Iris pigment epithelial cell (primary cell): ENCODE data around the gene CALHM2.

ENCODE experiments used
- DNase-seq: peaks from one replicate; pipeline ENCODE4 v3.0.0-alpha.2; 2011; ENCODE audit warnings: low read depth

CALHM2 gene

DNA sequence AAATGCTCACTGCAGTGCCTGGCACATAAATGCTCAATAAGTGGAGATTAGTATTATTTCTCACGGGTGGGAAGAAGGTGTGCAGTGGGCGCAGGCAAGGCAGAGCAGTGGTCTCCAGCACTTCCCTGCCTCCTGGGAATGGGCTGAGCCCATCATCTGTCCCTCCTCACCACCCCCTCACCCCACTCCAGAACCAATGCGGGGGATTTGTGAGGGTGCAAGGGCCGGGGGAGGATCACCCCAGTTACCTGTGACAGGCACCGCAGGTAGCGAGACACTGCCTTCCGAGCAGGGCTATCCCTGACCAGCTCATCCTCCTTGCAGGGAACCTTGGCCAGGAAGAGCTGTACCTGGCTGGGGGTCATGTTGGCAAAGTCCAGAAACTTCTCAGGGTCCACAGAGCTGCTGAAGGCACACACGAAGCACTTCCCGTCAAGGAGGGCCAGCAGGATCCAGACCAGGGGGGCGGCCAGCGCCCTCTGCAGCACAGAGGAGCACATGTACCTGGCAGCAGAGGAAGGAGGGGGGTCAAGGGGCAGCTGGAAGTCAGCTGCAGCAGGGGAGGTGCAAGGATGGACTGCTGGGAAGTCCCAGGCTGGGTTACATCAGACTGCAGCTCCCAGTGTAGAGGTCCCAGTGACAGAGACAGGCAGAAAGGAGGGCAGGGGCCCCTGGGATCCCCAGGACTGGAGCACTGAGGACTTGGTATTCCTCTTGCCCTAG is 24.0 kb upstream of the CALHM2 start:
- DNase-seq, result no peak

GRCh38 chr10:103475437-103475836 is 23.3 kb upstream of the CALHM2 start:
- no peak for DNase-seq

DNA sequence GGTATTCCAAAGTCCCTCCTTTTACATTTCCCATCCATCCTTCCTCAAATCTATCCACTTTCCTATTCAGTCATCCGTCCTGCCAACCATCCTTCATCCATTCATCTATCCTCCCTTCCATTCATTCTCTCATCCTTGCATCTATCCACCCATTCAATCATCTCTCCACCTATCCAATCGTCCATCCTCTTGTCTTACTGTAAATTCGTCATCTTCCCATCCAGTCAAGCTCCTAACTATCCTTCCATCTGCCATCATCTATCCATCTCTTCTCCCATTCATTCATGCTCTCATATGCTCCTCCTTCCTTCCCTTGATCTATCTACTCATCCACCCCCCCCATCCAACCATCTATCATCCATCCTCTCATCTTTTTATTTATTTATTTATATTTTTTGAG is 21.9 kb upstream of the CALHM2 start:
- DNase-seq, result no peak

- DNase-seq, result no peak
Measured at GRCh38 chr10:103473261-103473671, 21.1 kb upstream of the CALHM2 start.

DNA sequence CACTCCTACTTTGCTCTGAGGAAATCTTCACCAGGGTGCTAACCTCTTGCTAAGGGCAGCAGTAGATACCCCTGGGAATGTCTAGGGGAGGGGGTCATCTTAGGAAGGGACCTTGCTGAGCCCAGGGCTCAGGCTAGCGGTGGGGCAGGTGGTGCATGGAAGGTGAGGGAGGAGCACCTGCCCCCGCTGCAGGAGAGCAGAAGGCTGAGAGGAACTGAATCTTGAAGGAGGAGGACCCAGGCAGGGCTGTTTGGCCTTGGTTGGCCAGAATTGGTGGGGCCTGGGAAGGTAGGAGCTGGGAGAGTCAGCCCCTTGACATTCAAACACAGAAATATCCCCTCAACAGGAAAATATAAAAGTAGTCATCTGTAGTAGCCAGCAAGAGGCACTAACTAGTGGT is 19.8 kb upstream of the CALHM2 start:
- DNase-seq, result no peak

DNA sequence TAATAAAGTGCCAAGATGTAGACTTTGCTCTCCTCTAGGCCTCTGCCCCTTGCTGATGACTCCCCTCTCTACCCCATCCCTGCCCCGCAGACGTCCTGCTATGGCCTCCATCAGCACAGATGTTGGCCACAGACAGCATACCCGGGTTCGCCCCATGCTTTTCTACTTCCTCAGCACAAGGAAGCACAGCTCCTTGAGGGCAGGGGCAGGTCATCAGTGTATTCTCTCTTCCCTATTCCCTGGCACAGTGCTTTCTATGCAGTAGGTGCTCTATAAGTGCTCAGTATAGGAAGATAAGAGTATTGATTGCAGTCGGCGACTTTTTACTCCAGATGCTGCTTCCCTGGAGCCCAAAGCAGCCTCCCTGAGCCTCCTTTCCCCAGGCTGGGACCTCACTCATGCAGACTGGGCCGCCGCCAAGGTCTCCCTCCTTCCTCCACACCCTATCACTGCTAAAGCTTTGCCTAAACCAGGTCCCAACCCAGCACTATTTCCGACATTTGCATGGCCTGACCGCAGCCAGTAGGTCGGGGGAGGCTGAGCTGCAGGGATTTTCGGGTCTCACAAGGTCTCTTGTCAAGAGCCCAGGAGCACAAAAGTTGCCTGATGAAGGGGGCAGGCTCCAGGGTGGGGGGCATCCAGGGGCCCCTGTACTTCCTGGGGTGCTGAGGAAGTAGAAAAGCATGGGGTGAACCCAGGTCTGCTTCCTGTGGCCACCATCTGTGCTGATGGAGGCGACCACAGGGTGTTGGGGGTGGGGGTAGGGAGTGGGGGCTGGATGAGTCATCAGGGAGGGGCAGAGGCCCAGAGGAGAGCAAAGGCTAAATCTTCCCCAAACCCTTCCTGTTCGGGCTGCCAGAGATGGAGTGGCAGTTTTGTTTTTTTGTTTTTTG is 18.8 kb upstream of the CALHM2 start:
- no peak for DNase-seq

GRCh38 chr10:103469201-103469600 is 17.0 kb upstream of the CALHM2 start:
- no peak for DNase-seq

DNA sequence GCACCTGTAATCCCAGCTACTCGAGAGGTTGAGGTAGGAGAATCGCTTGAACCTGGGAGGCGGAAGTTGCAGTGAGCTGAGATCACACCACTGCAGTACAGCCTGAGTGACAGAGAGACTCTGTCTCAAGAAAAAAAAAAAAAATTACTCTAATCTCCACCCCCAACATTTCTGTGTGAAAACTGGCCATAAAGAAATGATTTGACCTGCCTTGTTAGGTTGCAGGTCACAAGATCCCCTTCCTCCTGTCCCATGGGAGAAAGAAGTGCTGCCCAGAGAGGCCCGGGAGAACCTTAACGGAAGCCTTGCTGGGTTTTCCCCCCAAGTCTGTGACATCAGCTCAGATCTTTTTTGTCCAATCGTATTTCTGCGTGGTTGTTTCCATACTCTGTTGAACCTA is 15.2 kb upstream of the CALHM2 start:
- DNase-seq, result no peak

DNA sequence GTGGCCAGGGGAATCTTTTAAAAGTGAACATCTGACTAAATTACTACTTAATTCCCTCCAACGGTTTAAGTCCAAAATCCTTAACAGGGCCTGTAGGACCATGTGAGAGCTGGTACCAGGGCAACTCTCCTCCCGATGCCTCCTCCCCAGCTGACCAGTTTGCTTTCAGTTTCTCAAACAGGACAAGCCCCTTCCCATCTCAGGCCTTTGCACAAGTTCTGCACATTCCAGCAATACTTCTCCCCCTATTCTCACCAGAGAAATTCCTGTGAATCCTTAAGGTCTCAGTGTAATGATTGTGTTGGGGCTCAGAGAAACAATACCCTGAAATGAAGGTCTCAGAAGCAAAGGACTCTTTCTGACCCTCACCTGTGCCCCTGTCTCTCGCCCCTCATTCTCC is 14.6 kb upstream of the CALHM2 start:
- peak; percentile 50 for DNase-seq

DNA sequence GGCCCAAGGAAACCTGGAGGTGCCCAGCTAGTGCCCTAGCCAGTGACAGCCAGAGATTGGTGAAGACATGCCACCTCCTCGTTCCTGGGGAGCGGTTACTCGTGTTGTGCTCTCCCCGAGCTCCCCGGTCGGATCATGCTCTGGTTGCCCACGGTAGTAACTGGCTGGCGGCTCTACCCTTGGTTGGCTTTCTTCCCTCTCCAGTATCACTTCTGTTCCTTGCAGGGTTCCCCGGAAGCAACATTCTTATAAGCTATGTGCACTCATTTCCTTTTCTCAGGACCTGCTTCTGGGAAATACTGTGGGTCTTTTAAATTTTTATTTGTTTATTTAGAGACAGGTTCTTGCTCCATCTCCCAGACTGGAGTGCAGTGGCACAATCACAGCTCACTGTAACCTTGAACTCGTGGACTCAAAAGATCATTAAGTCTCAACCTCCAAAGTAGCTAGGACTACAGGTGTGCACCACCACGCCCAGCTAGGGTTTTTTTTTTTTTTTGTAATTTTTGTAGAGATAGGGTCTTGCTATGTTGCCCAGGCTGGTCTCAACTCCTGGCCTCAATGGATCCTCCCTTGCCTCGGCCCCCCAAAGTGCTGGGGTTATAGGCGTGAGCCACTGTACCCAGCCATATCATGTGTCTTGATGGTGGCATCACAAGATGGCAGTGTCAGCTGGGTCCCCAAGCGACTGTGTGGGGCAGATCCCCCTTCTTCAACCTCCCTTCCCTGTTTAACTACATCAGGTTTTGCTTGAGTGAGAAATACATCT is 13.4 kb upstream of the CALHM2 start:
- no peak for DNase-seq

- no peak for DNase-seq
Measured at GRCh38 chr10:103463499-103463898, 11.3 kb upstream of the CALHM2 start.

DNA sequence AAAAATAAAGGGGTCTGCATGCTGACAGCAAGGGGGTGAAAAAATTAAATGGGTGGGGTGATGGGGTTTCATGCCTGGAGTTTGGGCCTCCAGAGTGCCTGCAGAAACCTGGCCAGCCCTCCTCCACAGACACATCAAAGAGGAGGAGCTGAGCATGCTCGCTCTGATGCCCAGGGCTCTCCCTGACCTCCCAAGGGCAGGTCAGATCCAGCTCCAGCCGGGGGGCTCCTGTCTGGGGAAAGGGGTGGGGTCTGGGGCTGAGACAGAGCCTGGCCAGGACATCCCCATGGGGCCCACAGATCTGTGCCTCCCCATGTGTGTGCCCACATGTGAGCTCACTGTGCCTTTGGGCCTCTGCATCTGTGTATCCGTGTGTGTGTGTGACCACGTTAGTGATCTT is 7.4 kb upstream of the CALHM2 start:
- no peak for DNase-seq

GRCh38 chr10:103458720-103459119 is 6.5 kb upstream of the CALHM2 start, which contains the start of gene CALHM1:
TSS of gene CALHM1 (minus strand) at chr10:103458900. CDS start at chr10:103458751, 149 bp downstream.
- no peak for DNase-seq

GRCh38 chr10:103457896-103458583 is 5.9 kb upstream of the CALHM2 start:
- no peak for DNase-seq

DNA sequence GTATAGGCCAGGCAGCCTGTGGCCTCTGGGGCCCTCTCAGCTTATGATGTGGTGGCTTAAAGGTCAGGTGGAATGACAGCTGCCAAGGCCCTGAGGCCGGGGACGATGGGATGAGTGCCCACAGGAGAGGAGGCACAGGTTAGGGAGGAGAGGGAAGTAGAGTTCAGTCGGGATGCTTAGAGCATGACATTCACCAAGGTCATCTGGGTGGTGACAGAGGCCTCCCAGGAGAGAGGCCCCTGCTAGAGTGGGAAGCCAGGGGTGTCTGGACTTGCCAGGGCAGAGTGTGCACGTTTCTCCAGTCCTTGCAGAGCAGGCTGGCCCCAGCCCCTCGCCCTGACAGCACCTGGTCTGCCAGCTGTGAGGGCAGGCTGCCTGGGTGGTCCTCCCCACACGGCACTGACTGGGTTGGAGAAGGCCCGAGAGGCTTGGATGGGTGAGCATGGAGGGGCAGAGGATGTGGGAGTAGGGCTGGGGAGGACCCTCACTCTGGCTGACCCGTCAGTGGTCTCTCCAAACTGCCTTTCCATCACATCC is 5.1 kb upstream of the CALHM2 start:
- DNase-seq, result no peak

DNA sequence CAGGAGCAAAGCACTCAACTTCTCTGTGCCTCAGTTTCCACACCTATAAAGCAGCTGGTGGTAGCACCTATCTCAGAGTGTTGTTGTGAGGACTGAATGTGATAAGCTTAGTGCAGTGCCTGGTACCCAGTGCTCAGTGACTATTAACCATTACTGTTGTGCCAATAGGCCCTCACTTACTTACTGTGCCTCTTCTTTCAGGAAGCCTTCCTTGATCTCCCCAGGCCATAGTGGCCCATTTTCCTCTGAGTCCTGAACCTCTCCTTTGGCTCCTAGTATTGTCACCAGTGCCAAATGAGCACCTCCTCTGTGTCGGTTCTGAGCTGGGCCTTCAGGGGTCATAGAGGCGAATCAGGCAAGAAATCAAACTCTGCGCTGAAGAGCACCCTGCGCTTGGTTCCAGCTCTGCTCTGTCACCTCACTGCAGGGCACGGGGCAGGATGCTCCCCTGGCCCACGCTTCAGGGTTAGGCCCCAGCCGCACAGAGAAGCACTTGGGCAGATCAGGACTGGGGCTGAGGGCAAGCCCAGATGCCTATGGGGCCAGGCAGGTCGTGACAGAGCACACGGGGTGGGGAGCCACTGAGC is 4.0 kb upstream of the CALHM2 start:
- DNase-seq, result no peak

DNA sequence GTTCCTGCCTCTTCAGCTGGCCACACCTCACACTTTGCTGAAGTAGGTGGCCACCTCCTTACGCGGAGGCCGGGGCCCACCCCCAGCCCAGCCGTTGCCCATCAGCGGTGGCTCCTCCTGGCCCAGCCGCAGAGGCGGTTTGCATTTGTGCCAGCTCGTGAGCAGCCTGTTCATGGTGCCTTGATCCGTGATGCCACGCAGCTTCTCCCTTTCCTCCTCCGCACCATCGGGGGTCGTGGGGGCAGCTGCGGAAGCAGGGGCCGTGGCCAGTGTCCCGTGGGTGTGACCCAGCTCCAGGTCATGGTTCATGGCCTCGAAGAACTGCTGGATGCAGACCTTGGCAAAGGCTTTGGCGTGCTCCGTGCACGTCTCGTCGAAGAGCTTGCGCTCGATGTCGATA is 3.1 kb upstream of the CALHM2 start:
- no peak for DNase-seq

DNA sequence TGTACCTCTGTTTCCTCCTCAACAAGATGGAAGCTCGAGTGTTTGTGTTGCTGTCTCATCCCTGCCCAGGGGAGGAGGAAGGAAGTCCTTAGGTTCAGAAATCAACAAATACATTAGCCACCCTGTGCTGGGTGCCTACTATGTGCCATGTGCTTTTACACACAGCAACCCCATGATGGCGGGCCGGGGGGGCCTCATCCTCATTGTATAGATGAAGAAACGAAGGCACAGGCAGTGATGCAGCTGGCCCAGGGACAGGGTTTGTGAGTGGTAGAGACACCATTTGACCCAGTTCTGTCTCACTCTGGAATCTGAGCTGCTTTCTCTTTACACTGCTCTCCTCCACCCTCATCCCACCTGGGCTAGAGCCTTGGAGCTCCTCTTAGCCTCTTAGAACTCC is 1.9 kb upstream of the CALHM2 start:
- no peak for DNase-seq

GRCh38 chr10:103452506-103453230 is 498 bp upstream of the CALHM2 start:
- DNase-seq, result no peak

DNA sequence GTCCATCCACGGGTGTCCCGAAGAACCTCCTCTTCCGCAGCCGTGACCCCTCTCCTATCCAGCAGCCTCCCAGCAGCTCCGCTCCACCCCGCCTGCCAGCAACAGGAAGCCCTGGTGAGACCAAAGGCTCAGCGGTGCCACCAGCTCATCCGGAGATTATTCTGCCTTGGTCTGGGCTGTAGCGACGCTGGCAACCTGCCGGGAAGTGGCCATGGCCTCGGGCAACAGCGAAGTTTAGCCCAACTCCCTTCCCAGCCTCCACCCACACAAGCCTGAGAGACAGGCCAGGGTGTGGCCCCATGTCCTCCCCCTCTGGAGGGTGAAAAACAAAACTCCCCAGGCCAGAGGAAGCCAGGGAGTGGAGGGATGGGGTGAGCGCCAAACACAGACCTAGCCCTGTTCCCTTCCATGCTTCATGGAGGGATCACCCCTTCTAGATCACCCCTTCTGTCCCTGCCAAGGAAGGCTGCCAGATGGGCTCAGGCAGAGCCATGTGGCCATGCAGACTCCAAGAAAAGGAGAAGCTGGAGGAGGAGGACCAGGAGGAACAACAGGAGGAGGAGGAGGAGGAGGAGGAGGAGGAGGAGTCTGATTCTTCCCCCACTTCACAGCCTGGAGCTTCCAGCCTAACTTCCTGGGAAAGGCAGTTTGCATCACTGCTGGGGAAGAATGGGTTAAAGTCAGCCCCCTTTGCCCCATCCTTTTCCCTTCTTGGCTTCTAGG is 918 bp downstream of the CALHM2 start:
- peak; percentile 13 for DNase-seq
